Transverse colon (tissue), 4 donors: ENCODE measurements around the gene NNMT. TPM values are rescaled to one million over a fixed set of nuclear protein-coding genes. Genes with fewer than 3 reads are reported as not detected.

Source experiments
- DNase-seq: peaks from one replicate; pipeline ENCODE4 v3.0.0-alpha.2; 2019
- H3K27ac ChIP-seq, 4 donors: fragments of 200-600 bp; sonication (generic); 2 replicates each; pipeline ENCODE4 v1.5.1; 2016 to 2018; ENCODE audit warnings: inconsistent platforms in 4 of 4
- H3K27me3 ChIP-seq: fragments of 200-600 bp; sonication (generic); 2 replicates; pipeline ENCODE4 v1.5.1; 2017; ENCODE audit warnings: inconsistent platforms
- H3K36me3 ChIP-seq, 4 donors: fragments of 200-600 bp; sonication (generic); 2 replicates each; pipeline ENCODE4 v1.5.1; 2017 to 2019; ENCODE audit warnings: inconsistent platforms in 4 of 4
- H3K4me1 ChIP-seq, 4 donors: fragments of 200-600 bp; sonication (generic); 2 replicates each; pipeline ENCODE4 v1.5.1; 2017 to 2020; ENCODE audit warnings: inconsistent platforms in 4 of 4
- H3K4me3 ChIP-seq, 4 donors: fragments of 200-600 bp; sonication (generic); 1 replicate in 1 of 4; 2 replicates in 3 of 4; pipeline versions ENCODE4 v1.5.1 to v1.6.1; 2017 to 2019; ENCODE audit warnings: inconsistent platforms in 4 of 4
- H3K9me3 ChIP-seq, 2 donors: fragments of 200-600 bp; sonication (generic); 2 replicates each; pipeline ENCODE4 v1.5.1; 2017 to 2019; ENCODE audit warnings: inconsistent platforms in 2 of 2
- EP300 ChIP-seq: sonication (generic); formaldehyde crosslinking; IDR thresholded peaks from one replicate; pipeline ENCODE4 v1.6.1; 2017; ENCODE audit warnings: antibody characterized with exemption, low read depth
- POLR2A ChIP-seq: fragments of 450-650 bp; IDR thresholded peaks from one replicate; pipeline ENCODE4 v1.6.1; 2016; ENCODE audit warnings: antibody characterized with exemption, mild to moderate bottlenecking, moderate library complexity
- POLR2AphosphoS5 ChIP-seq, 3 donors: sonication (generic); formaldehyde crosslinking; IDR thresholded peaks; one replicate each; pipeline ENCODE4 v1.6.1; 2016; ENCODE audit warnings: antibody characterized with exemption in 3 of 3
- WGBS, 2 donors: methylation state at CpG; one replicate each; pipeline ENCODE4 v1.1.5; 2018; ENCODE audit warnings: low coverage in 1 of 2; 5-methylcytosine and 5-hydroxymethylcytosine counted together
- in situ Hi-C, 4 donors: fragments of 200-750 bp; cut with MboI; loops; one replicate each; pipeline versions ENCODE4 v1.15.0 to v1.15.1; 2017; ENCODE audit warnings: low sequenced_read_pairs in 3 of 4, low pct_ligation_motif_present in 1 of 4, low pct_unique_long_range_greater_than_20kb in 1 of 4
- intact Hi-C: fragments of 100-400 bp; cut with DNase I; formaldehyde crosslinking; loops from one replicate; pipeline ENCODE4 v1.15.1; 2023; ENCODE audit warnings: low total_unique reads
- total RNA-seq, 4 donors: library from RNA; depleted of rRNA; stranded (reverse); fragments of >200 nt; gene quantifications; one replicate each; pipeline ENCODE4 v1.1.0, GENCODE V29; 2016
- TF ChIP-seq, protein P1 (sequence below), 5 experiments: fragments of 200-600 bp in 3 of 5; fragments of 450-650 bp in 2 of 5; sonication (generic) in 3 of 5; IDR thresholded peaks; 1 replicate in 2 of 5; 2 replicates in 3 of 5; pipeline ENCODE4 v1.5.1; 2016 to 2017; ENCODE audit warnings: antibody characterized with exemption in 5 of 5, inconsistent platforms in 3 of 5, mild to moderate bottlenecking in 2 of 5, moderate library complexity in 1 of 5

The NNMT gene
- total RNA-seq, 4 donors from 2014 or later = 37.8 to 385 (median 179) TPM

DNA sequence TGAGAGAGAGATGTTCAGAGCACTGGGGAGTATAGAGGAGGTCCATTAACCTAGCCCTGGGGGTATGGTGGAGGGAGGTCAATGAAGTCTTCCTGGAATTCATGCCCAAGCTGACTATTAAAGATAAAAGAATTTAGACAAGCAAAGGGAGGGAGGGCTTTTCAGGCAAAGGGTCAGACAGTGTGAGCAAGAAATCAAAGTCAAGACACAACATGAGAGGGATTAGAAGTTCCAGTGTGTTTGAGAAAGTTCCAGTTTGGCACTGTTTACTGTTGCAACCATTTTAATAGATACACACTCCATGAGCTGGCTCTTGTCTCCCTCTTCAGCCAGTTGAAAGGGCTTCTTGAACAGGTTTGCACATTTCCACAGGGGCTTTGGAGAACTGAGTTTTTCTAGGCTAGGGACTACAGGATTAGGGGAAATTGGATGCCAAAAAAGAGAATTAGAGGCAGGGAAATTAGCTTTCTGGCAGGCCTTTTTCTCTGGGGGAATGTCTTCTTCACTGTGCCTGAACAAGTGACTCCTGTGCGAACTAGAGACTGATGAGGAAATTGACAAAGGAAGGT lies 14.7 kb upstream of the NNMT start:
- intact Hi-C loops = loop anchor here (5.0 kb wide), 1 partner anchor 481 kb away; no protein-coding TSS in a partner anchor

DNA sequence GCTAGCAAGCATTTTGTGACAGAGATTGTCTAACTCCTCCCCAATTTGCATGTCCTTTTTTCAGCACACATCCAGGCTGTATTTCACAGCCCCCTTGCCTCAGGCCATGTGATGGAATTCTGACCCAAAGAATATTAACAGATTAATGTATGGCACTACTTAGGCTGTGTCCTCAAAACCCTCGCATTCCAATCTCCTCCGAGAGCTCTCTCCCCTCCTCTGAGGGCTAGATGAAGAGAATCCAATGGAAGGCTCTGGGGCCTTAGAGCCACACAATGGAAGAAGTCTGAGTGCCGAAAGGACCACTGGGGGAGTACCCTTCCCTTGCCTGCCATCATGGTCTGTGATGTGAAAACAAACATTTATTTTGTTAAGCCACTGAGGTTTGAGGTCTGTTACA lies 13.7 kb upstream of the NNMT start:
- intact Hi-C loops = loop anchor here (5.0 kb wide), 1 partner anchor 480 kb away; no protein-coding TSS in a partner anchor
- no peak overlapping the region for H3K27ac ChIP-seq
- no peaks in the 10 kb centered on the region for H3K27me3 ChIP-seq
- H3K9me3 ChIP-seq = no peaks in the 10 kb centered on the region
- H3K4me3 ChIP-seq = no peak overlapping the region
- peaks cover 0 to 15% (median 3%) of the 10 kb centered on the region in 4 donors for H3K4me1 ChIP-seq
- TF ChIP-seq, protein P1, sequence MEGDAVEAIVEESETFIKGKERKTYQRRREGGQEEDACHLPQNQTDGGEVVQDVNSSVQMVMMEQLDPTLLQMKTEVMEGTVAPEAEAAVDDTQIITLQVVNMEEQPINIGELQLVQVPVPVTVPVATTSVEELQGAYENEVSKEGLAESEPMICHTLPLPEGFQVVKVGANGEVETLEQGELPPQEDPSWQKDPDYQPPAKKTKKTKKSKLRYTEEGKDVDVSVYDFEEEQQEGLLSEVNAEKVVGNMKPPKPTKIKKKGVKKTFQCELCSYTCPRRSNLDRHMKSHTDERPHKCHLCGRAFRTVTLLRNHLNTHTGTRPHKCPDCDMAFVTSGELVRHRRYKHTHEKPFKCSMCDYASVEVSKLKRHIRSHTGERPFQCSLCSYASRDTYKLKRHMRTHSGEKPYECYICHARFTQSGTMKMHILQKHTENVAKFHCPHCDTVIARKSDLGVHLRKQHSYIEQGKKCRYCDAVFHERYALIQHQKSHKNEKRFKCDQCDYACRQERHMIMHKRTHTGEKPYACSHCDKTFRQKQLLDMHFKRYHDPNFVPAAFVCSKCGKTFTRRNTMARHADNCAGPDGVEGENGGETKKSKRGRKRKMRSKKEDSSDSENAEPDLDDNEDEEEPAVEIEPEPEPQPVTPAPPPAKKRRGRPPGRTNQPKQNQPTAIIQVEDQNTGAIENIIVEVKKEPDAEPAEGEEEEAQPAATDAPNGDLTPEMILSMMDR (IDR thresholded peaks at IDR 0.05) = no peak
- TF ChIP-seq EP300 (no peak), POLR2A (no peak), POLR2AphosphoS5 (IDR thresholded peaks at IDR 0.05) (no peak)
- 91% methylated on average over 3 of the region's 3 CpGs; no CpG with 5 or more reads in 1 of the 2 donors for WGBS, 2 donors
- no peaks in the 10 kb centered on the region for H3K36me3 ChIP-seq
- DNase-seq = no peak
- in situ Hi-C loops = no loop called here

More for the DNA sequence above, 14.7 kb upstream of the NNMT start:
- peak overlapping the region in 1 of 4 donors; percentile 21 for H3K27ac ChIP-seq
- WGBS, 2 donors = 97% methylated on average over 1 of the region's 1 CpG; no CpG with 5 or more reads in 1 of the 2 donors
- in situ Hi-C loops = no loop called here
- no peak for DNase-seq
- no peak overlapping the region for H3K4me3 ChIP-seq
- H3K4me1 ChIP-seq = peaks cover 0 to 15% (median 3%) of the 10 kb centered on the region in 4 donors
- H3K27me3 ChIP-seq = no peaks in the 10 kb centered on the region
- TF ChIP-seq POLR2AphosphoS5 (IDR thresholded peaks at IDR 0.05) = no peak
- TF ChIP-seq POLR2A = no peak
- no peak for TF ChIP-seq EP300
- TF ChIP-seq, protein P1 (IDR thresholded peaks at IDR 0.05) = no peak
- no peaks in the 10 kb centered on the region for H3K9me3 ChIP-seq
- no peaks in the 10 kb centered on the region for H3K36me3 ChIP-seq

DNA sequence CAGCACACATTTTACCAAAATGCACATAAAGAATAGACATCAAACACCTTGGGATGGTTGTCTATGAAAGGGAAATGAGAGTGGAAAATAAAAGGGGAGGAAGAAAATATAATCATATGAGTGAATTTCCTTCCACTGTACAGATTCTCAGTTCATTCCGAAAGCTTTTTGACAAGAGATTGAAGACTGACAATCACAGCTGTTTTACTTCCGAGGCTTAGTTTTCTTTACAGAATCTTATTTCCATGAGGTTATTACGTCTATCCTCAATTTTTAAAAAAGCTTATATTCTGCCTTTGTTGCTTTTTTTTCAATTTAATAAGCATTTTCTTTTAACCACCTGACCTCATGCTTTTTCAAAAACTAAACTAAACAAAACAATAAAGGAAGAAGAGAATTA lies 12.8 kb upstream of the NNMT start:
- H3K27me3 ChIP-seq = no peaks in the 10 kb centered on the region
- TF ChIP-seq, protein P1 (IDR thresholded peaks at IDR 0.05) = no peak
- no peak for TF ChIP-seq POLR2AphosphoS5 (IDR thresholded peaks at IDR 0.05)
- no peak for TF ChIP-seq POLR2A
- TF ChIP-seq EP300 = no peak
- intact Hi-C loops = loop anchor here (5.0 kb wide), 1 partner anchor 479 kb away; no protein-coding TSS in a partner anchor
- H3K27ac ChIP-seq = no peak overlapping the region
- peaks cover 0 to 15% (median 3%) of the 10 kb centered on the region in 4 donors for H3K4me1 ChIP-seq
- no peak for DNase-seq
- in situ Hi-C loops = no loop called here
- no peaks in the 10 kb centered on the region for H3K36me3 ChIP-seq
- H3K4me3 ChIP-seq = no peak overlapping the region
- 88 to 92% methylated on average over 3 of the region's 3 CpGs for WGBS, 2 donors
- no peaks in the 10 kb centered on the region for H3K9me3 ChIP-seq

DNA sequence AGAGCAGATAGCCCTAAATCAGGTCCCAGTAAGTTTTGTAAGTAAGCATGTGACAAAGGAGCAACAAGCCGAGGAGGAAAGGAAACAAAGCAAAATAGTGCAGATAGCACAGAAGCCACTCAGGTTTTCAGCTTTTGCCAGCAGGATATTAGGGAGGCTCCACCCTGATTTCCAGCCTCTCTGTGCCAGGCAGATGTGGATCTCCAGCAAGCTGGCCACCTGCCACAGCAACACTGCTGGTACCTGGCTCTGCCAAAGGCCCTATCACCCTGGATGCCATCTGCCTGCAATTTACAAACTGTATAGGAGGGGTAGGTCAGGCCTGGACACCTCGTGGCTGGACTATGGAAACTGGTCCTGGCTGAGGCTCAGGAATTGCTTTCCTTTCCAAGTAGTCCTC lies 12.2 kb upstream of the NNMT start:
- DNase-seq = peak; percentile 25
- Histone ChIP-seq H3K27ac (no peak overlapping the region), H3K4me1 (peaks cover 0 to 15% (median 3%) of the 10 kb centered on the region in 4 donors), H3K27me3 (no peaks in the 10 kb centered on the region), H3K36me3 (no peaks in the 10 kb centered on the region), H3K9me3 (no peaks in the 10 kb centered on the region), H3K4me3 (no peak overlapping the region)
- 29% methylated on average over 2 of the region's 2 CpGs; no CpG with 5 or more reads in 1 of the 2 donors for WGBS, 2 donors
- intact Hi-C loops = loop anchor here (5.0 kb wide), 1 partner anchor 478 kb away; no protein-coding TSS in a partner anchor
- in situ Hi-C loops = no loop called here
- no peak for TF ChIP-seq POLR2AphosphoS5 (IDR thresholded peaks at IDR 0.05)
- TF ChIP-seq, protein P1 (IDR thresholded peaks at IDR 0.05) = no peak
- no peak for TF ChIP-seq EP300
- no peak for TF ChIP-seq POLR2A
